GM23248 (cell line): ENCODE results near the gene NEXN. TPM values are rescaled to one million over a fixed set of nuclear protein-coding genes. Genes with fewer than 3 reads are reported as not detected.

Source experiments
- DNase-seq: peaks from one replicate; pipeline ENCODE4 v3.0.0-alpha.2; 2015
- H2AFZ ChIP-seq: fragments of 200-600 bp; sonication (generic); 2 replicates; pipeline ENCODE4 v1.6.1; 2016; ENCODE audit warnings: antibody characterized with exemption
- H3F3A ChIP-seq: fragments of 200-600 bp; sonication (generic); 2 replicates; pipeline ENCODE4 v1.6.1; 2016; ENCODE audit warnings: mild to moderate bottlenecking, antibody characterized with exemption, mixed run types; ENCODE audit not compliant: insufficient read depth
- H3K27ac ChIP-seq: fragments of 200-600 bp; sonication (generic); 2 replicates; pipeline ENCODE4 v1.5.1; 2016; ENCODE audit warnings: mild to moderate bottlenecking
- H3K27me3 ChIP-seq: fragments of 200-600 bp; sonication (generic); replicated peaks from 2 replicates; pipeline ENCODE4 v1.6.1; 2016; ENCODE audit warnings: mild to moderate bottlenecking; ENCODE audit not compliant: insufficient read depth
- H3K36me3 ChIP-seq: fragments of 200-600 bp; sonication (generic); 2 replicates; pipeline ENCODE4 v1.6.1; 2016; ENCODE audit warnings: low read depth, mild to moderate bottlenecking
- H3K4me1 ChIP-seq: fragments of 200-600 bp; sonication (generic); 2 replicates; pipeline ENCODE4 v1.6.1; 2016; ENCODE audit warnings: mild to moderate bottlenecking; ENCODE audit not compliant: insufficient read depth
- H3K4me2 ChIP-seq: fragments of 200-600 bp; sonication (generic); one replicate; pipeline ENCODE4 v1.6.1; 2016; ENCODE audit warnings: mild to moderate bottlenecking; ENCODE audit not compliant: unreplicated experiment
- H3K4me3 ChIP-seq: fragments of 200-600 bp; sonication (generic); 2 replicates; pipeline ENCODE4 v1.5.1; 2016; ENCODE audit warnings: mild to moderate bottlenecking
- H3K79me2 ChIP-seq: fragments of 200-600 bp; sonication (generic); 2 replicates; pipeline ENCODE4 v1.6.1; 2016; ENCODE audit warnings: mild to moderate bottlenecking; ENCODE audit not compliant: insufficient read depth
- H3K9ac ChIP-seq: fragments of 200-600 bp; sonication (generic); 2 replicates; pipeline ENCODE4 v1.6.1; 2016; ENCODE audit warnings: mild to moderate bottlenecking
- H3K9me2 ChIP-seq: fragments of 200-600 bp; sonication (generic); 2 replicates; pipeline ENCODE4 v1.6.1; 2016; ENCODE audit warnings: mixed run types, mild to moderate bottlenecking, moderate library complexity; ENCODE audit not compliant: insufficient read depth
- H3K9me3 ChIP-seq: fragments of 200-600 bp; sonication (generic); one replicate; pipeline ENCODE4 v1.6.1; 2017; ENCODE audit warnings: low read depth
- H4K20me1 ChIP-seq: fragments of 200-600 bp; sonication (generic); 2 replicates; pipeline ENCODE4 v1.6.0; 2016; ENCODE audit not compliant: insufficient read depth
- EZH2 ChIP-seq: fragments of 200-600 bp; sonication (generic); IDR thresholded peaks from 2 replicates; pipeline ENCODE4 v1.6.1; 2018; ENCODE audit warnings: antibody characterized with exemption, mild to moderate bottlenecking; ENCODE audit not compliant: insufficient read depth, poor library complexity, severe bottlenecking
- EZH2phosphoT487 ChIP-seq: fragments of 200-600 bp; sonication (generic); IDR thresholded peaks from 2 replicates; pipeline ENCODE4 v1.6.1; 2018; ENCODE audit warnings: antibody characterized with exemption, moderate library complexity, mild to moderate bottlenecking, low read depth; ENCODE audit not compliant: insufficient read depth
- WGBS, 2 experiments: methylation state at CpG; one replicate each; pipeline ENCODE4 v1.1.6; 2015 to 2017; ENCODE audit warnings: low lambda C conversion rate in 2 of 2, low coverage in 1 of 2; ENCODE audit errors: missing lambda C conversion rate in 2 of 2; 5-methylcytosine and 5-hydroxymethylcytosine counted together
- in situ Hi-C: fragments of 300-500 bp; cut with MboI; formaldehyde crosslinking; loops from 2 replicates; pipeline ENCODE4 v1.15.0; 2020
- polyA plus RNA-seq: library from polyadenylated mRNA; unstranded; fragments of >200 nt; fragmentation: Nextera tagmentation; extraction: Ambion mirVana; gene quantifications from 2 replicates; pipeline ENCODE4 v1.2.1, GENCODE V29; 2016
- total RNA-seq: library from RNA; depleted of rRNA; stranded (reverse); fragments of >200 nt; shearing (Covaris generic); gene quantifications from 2 replicates; pipeline ENCODE4 v1.2.3, GENCODE V29; 2014

NEXN gene
- total and polyA plus RNA-seq, 2 experiments from 2014 or later, result 17.2 to 70.4 TPM

DNA sequence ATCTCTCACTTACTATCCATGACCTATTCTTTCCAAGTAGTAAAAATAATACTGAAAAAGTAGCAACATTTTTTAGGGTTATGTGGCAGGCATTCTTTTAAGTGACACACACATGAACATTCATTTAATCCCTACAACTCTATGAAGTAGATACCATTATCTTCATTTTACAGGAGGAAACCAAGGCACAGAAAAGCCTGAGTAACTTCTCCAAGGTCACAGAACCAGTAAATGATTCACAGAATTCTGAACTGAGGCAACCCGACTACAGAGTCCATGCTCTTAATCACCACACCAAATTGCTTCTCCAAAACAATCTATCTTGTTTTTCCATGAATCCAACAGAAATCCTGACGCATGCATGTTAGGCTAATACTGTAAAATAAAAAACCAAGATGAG is 73.0 kb downstream of the NEXN start:
- Histone ChIP-seq H3K27ac (no peak overlapping the region), H3K79me2 (peaks cover 100% of the 10 kb centered on the region), H3F3A (peaks cover 43% of the 10 kb centered on the region), H3K4me3 (no peak overlapping the region), H3K9me3 (no peaks in the 10 kb centered on the region), H2AFZ (no peak overlapping the region), H3K9ac (no peak overlapping the region), H3K36me3 (peaks cover 96% of the 10 kb centered on the region), H4K20me1 (no peaks in the 10 kb centered on the region), H3K27me3 (no peaks in the 10 kb centered on the region), H3K4me1 (peaks cover 3% of the 10 kb centered on the region; the same call in 1 of the 2 replicates), H3K9me2 (no peaks in the 10 kb centered on the region), H3K4me2 (no peak overlapping the region)
- 94 to 96% methylated on average over 2 of the region's 2 CpGs for WGBS, 2 experiments
- in situ Hi-C loops, result no loop called here
- TF ChIP-seq EZH2 (no peak), EZH2phosphoT487 (no peak)
- DNase-seq, result no peak

DNA sequence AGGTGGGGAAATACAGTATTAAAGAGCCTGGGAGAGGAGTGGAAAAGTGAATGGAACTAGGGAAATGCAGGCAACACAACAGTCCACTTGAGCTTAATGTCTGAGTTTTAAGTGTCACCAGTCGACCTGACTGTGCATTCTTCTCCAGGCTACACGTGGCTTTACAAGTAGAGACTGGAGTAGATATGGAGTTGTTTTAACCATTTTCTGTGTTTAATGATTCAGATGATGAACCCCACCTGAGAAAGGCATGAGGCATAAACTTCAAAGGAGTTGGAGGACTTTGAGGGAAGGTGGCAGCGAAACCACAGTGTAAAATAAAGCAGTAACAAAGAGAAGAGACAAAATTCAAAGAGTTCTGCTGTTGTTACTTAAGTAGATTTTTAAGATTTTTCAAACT is 77.9 kb downstream of the NEXN start:
- no peak overlapping the region for H3K4me3 ChIP-seq
- in situ Hi-C loops, result no loop called here
- 81 to 94% methylated on average over 3 of the region's 3 CpGs for WGBS, 2 experiments
- H2AFZ ChIP-seq, result no peak overlapping the region
- peaks cover 12% of the 10 kb centered on the region; the same call in 1 of the 2 replicates for H3F3A ChIP-seq
- H3K36me3 ChIP-seq, result peaks cover 93% of the 10 kb centered on the region
- peaks cover 100% of the 10 kb centered on the region for H3K79me2 ChIP-seq
- no peak overlapping the region for H3K27ac ChIP-seq
- peaks cover 3% of the 10 kb centered on the region for H3K4me1 ChIP-seq
- 0 out of 2 replicates have a peak, but pooled peaks cover 5% of the 10 kb centered on the region for H4K20me1 ChIP-seq
- no peak overlapping the region for H3K4me2 ChIP-seq
- no peaks in the 10 kb centered on the region for H3K9me2 ChIP-seq
- H3K27me3 ChIP-seq, result no peaks in the 10 kb centered on the region
- no peak for DNase-seq
- TF ChIP-seq EZH2 (no peak), EZH2phosphoT487 (no peak)
- no peak overlapping the region for H3K9ac ChIP-seq
- no peaks in the 10 kb centered on the region for H3K9me3 ChIP-seq

DNA sequence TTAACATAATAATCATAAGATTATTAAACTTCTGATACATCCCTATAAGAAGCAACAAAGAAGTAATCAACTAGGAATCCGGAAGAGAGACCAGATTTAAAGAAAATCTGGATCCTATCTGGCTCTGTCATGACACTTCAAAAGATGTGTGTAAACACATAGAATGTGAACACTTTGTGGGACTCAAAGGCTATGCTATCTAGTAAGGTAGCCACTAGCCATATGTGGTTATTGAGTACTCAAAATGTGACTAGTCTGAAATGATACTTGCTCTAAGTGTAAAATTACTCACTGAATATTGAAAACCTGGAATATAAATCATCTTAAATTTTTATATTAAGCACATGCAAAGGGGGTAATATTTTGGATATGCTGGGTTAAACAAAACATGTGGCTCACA is 81.8 kb downstream of the NEXN start:
- H3K9me2 ChIP-seq, result no peaks in the 10 kb centered on the region
- peaks cover 59% of the 10 kb centered on the region for H3K36me3 ChIP-seq
- no peak overlapping the region for H2AFZ ChIP-seq
- peaks cover 100% of the 10 kb centered on the region for H3K79me2 ChIP-seq
- H3K27me3 ChIP-seq, result no peaks in the 10 kb centered on the region
- peaks cover 11% of the 10 kb centered on the region for H3K4me1 ChIP-seq
- peak overlapping the region; percentile 10 for H3K4me2 ChIP-seq
- no peak overlapping the region for H3K4me3 ChIP-seq
- H3K9me3 ChIP-seq, result no peaks in the 10 kb centered on the region
- H3F3A ChIP-seq, result peaks cover 8% of the 10 kb centered on the region; the same call in 1 of the 2 replicates
- TF ChIP-seq EZH2phosphoT487 (no peak), EZH2 (no peak)
- no peak for DNase-seq
- H3K9ac ChIP-seq, result no peak overlapping the region
- H4K20me1 ChIP-seq, result peaks cover 15% of the 10 kb centered on the region; the same call in 1 of the 2 replicates
- WGBS, 2 experiments, result 91 to 96% methylated on average over 1 of the region's 1 CpG
- no peak overlapping the region for H3K27ac ChIP-seq
- in situ Hi-C loops, result loop anchor here (10.0 kb wide), 1 partner anchor 145 kb away; no protein-coding TSS in a partner anchor

DNA sequence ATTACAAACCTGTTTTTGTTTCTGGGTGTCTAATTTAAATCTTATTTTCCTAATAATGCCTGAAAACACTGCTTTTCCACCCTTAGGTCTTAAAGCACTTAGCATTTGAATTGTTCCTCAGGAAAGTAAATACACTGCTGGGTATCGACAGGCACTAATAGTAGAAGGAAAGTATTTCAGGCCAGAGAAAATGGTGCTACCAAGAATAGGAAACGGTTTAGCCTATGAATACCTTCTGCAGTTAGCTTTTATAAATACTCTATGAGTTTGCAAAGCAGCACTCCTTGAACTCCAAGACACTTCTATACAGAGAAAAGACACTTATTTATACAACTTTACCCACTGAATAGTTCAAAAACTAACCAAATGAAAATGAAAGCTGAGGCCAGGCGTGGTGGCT is 83.7 kb downstream of the NEXN start:
- DNase-seq, result no peak
- H3K9ac ChIP-seq, result no peak overlapping the region
- peaks cover 26% of the 10 kb centered on the region for H3K4me1 ChIP-seq
- peaks cover 100% of the 10 kb centered on the region for H3K79me2 ChIP-seq
- peaks cover 48% of the 10 kb centered on the region for H3K36me3 ChIP-seq
- peaks cover 27% of the 10 kb centered on the region; the same call in 1 of the 2 replicates for H4K20me1 ChIP-seq
- TF ChIP-seq EZH2 (no peak), EZH2phosphoT487 (no peak)
- WGBS, 2 experiments, result 97 to 98% methylated on average over 3 of the region's 3 CpGs
- H3K4me2 ChIP-seq, result no peak overlapping the region
- peaks cover 27% of the 10 kb centered on the region for H3F3A ChIP-seq
- in situ Hi-C loops, result loop anchor here (10.0 kb wide), 1 partner anchor 143 kb away; no protein-coding TSS in a partner anchor
- no peaks in the 10 kb centered on the region for H3K9me2 ChIP-seq
- no peak overlapping the region for H3K4me3 ChIP-seq
- H3K27ac ChIP-seq, result no peak overlapping the region
- H3K27me3 ChIP-seq, result no peaks in the 10 kb centered on the region
- no peaks in the 10 kb centered on the region for H3K9me3 ChIP-seq
- H2AFZ ChIP-seq, result no peak overlapping the region
